Left renal pelvis (tissue), 4 donors: ENCODE results near the gene LRRC3. TPM values are rescaled to one million over a fixed set of nuclear protein-coding genes. Genes with fewer than 3 reads are reported as not detected.

Experiments
- DNase-seq, 4 donors: peaks; one replicate each; pipeline ENCODE4 v3.0.0-alpha.2; 2013; ENCODE audit warnings: low read depth in 4 of 4, low spot score in 3 of 4
- polyA plus RNA-seq, 4 donors: library from polyadenylated mRNA; unstranded; fragments of 120-200 nt; gene quantifications; one replicate each; pipeline ENCODE4 v1.2.1, GENCODE V29; 2013; ENCODE audit not compliant: insufficient read length in 4 of 4

Gene LRRC3
- polyA plus RNA-seq, 4 donors = 4.3 to 6.6 (median 4.6) TPM

GRCh38 chr21:44437696-44438431 is 17.4 kb upstream of the LRRC3 start:
- no peak for DNase-seq

- DNase-seq = no peak
These were observed 16.6 kb upstream of the LRRC3 start for GRCh38 chr21:44438531-44439210.

GRCh38 chr21:44439211-44439600 is 16.1 kb upstream of the LRRC3 start:
- no peak for DNase-seq

DNA sequence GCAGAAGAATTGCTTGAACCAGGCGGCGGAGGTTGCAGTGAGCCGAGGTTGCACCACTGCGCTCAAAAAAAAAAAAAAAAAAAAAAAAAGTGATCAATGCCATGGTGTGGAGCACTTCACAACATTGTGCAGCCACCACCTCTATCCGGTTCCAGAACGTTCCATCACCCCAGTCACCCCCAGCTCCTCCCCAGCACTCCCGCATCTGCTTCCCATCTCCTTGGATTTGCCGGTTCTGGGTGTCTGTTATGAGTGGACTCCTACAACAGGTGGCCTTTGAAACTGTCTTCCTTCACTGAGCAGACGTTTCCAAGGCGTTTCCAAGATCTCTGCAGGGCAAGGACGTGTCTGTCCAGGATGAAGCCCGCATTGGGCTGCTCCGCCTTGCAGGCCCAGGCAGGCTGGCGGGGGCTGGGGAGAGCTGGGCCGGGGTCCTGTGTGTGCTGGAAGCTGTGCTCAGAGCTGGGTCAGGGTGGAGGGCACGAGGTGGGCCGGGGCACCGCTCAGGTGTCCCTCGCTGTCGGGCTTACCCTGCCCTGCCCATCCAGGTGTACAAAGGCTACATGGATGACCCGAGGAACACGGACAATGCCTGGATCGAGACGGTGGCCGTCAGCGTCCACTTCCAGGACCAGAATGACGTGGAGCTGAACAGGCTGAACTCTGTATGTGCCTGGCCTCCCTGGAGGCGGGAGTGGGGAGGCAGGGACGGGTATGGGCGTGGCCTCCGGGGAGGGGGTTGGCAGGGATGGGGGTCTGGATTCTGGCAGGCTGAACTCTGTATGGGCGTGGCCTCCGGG is 14.9 kb upstream of the LRRC3 start:
- DNase-seq = no peak

GRCh38 chr21:44441041-44441400 is 14.3 kb upstream of the LRRC3 start:
- DNase-seq = no peak

DNA sequence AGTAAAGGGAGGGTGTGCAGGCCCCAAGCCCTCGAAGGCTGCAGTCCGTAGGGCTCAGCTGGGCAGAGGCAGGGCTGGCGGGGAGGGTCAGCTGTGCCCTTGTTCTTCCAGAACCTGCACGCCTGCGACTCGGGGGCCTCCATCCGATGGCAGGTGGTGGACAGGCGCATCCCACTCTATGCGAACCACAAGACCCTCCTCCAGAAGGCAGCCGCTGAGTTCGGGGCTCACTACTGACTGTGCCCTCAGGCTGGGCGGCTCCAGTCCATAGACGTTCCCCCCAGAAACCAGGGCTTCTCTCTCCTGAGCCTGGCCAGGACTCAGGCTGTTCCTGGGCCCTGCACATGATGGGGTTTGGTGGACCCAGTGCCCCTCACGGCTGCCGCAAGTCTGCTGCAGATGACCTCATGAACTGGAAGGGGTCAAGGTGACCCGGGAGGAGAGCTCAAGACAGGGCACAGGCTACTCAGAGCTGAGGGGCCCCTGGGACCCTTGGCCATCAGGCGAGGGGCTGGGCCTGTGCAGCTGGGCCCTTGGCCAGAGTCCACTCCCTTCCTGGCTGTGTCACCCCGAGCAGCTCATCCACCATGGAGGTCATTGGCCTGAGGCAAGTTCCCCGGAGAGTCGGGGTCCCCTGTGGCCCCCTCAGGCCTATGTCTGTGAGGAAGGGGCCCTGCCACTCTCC is 13.6 kb upstream of the LRRC3 start:
- DNase-seq = no peak

DNA sequence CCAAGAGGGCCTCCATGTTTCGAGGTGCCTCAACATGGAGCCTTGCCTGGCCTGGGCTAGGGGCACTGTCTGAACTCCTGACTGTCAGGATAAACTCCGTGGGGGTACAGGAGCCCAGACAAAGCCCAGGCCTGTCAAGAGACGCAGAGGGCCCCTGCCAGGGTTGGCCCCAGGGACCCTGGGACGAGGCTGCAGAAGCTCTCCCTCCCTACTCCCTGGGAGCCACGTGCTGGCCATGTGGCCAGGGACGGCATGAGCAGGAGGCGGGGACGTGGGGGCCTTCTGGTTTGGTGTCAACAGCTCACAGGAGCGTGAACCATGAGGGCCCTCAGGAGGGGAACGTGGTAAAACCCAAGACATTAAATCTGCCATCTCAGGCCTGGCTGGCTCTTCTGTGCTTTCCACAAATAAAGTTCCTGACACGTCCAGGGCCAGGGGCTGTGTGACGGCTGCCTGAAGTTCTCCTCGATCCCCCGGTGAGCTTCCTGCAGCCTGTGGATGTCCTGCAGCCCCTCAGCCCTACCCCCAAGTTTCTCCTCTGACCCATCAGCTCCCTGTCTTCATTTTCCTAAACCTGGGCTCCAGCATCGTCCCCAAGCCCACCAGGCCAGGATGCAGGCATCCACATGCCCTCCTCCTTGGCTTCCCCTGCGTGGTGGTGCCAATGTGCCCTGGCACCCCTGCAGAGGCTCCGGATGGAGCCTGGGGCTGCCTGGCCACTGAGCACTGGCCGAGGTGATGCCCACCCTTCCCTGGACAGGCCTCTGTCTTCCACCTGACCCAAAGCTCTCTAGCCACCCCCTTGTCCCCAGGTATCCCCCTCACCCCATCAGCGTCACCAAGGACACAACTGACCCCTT is 12.8 kb upstream of the LRRC3 start:
- no peak for DNase-seq

- DNase-seq = no peak
These were observed 11.9 kb upstream of the LRRC3 start for GRCh38 chr21:44443291-44443890.

DNA sequence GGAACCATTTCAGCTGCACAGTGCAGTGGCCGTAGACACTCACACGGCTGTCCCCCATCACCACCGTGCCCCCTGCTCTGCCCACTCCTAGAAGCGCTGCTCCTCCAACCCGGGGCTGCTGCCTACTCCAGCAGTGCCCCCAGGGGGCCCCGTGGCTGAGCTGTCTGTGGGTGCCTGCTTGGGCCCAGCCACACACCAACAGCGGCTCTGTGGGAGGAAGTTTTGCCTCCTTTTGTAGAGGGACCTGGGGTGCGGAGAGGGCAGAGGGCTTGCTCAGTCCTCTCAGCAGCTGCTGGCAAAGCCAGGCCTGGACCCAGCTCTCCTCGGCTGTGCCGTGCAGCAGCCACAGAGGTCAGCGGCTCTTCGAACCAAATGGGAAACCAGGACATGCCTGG is 11.4 kb upstream of the LRRC3 start:
- no peak for DNase-seq

DNA sequence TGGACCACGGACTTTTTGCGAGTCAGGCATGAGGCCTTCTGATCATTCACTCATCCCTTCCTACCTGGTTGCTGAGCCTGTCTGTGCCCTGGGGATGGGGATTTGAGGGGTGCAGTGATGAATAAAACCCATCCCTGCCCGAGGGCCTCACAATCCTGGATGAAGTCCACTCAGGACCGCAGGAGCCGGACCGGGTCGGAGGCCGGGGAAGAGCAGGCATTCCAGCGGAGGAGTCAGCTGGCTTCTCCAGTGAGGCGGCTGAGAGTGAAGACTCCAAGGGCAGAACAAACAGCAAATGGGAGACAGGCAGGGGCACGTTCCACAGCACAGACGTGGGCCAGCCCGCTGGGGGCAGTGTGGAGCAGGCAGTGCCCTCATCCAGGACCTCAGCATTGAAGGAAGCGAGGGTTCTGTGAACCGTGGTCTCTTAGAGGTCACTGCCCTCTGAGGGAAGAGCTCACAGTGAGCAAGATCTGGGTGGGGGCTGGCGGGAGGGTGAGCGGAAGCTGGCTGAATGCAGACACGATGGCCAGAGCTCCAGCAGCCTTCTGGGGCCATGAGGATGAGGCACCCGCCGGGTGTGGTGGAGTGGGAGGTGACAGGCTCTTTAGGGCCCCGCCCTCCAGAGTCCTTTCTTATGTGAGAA is 10.9 kb upstream of the LRRC3 start:
- DNase-seq = no peak

DNA sequence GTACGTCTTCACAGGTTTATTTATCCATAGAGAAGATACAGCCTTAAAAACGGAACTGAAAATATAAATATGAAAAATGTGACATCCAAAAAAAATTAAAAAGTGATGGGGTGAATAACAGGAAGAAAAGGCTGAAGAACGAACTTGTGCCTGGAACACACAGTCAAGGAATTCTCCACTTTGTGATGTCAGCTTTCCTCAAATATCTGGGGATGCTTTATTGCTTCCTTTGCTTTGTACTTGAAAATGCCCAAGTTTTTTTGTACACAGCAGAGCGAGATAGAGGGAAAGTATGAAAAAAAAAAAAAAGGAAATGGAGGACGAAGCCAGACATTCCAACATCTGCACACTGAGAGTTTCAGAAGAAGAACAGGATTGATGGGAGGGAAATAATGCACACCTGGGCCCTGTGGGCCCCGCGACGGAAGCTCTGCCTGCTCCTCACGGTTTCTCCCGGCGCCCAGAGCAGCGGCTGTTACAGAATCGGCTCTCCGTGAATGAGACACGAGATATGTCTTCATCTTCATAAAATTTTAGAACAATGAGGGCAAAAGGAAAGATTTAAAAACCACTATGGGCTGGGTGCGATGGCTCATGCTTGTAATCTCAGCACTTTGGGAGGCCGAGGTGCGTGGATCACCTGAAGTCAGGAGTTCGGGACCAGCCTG is 10.0 kb upstream of the LRRC3 start:
- DNase-seq = no peak

DNA sequence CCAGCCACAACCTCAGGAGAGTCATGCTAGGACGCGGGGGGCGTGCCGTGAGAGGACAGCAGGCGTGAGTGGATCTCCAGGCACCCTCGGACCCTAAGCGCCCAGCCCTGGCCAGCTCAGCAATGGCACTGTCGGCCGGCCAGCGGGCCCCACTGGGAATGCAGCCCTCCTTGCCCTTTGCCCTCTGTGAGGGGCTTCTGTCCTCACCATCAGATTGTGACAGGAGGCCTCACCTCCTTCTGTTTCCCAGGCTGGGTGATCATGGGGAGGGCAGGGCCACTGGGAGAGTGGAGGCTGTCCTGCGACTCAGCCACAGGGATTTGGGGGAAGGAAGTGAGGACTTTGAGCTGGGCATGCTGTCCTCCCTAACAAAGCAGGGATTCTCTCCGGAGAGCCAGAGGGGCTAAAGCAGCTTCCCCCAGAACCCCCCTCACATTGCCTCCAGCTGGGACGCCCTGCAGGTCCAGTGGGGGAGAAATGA is 6.6 kb upstream of the LRRC3 start:
- no peak for DNase-seq

DNA sequence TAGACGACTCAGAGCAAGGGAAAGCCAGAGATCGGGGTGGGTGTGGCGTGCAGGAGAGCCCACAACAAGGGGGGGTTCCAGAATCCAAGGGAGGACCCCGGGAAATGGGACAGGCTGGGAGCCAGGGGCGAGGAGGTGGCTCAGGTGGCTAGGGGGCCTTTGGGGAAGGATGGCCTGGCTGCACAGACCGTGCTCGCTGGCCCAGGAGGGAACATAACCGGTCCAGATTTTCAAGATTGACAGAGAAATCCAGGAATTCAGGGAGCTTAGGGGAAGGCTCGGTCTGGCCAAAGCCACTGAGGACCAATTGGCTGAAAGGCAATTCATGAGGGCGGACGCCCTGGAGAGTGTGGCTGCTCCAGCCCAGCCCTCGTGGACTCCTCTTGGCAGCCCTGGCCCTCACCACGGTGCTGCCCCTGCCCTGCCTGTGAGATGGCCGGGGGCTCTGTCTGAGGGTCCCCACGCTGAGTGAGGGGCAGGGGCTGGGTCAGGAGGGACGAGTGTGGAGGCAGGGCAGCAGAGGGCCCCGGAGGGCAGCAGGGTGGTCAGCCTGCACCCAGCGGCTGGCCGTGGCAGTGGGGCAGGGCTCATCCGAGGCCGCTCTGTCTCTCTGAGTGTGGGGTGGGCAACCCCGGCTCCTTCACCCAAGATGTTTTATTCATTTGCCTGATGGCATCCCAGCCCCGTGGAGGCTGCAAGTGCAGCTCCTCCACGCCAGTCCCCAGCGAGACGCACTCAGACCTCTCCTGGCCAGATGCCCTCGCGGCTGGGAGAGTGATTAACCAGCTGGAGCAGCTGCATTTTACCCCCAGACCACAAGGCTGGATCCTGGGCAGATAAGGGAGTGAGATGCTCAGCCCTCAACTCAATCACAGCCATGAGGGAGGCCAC is 5.6 kb upstream of the LRRC3 start:
- no peak for DNase-seq

- no peak for DNase-seq
These were observed 4.9 kb upstream of the LRRC3 start for GRCh38 chr21:44450402-44450801.

DNA sequence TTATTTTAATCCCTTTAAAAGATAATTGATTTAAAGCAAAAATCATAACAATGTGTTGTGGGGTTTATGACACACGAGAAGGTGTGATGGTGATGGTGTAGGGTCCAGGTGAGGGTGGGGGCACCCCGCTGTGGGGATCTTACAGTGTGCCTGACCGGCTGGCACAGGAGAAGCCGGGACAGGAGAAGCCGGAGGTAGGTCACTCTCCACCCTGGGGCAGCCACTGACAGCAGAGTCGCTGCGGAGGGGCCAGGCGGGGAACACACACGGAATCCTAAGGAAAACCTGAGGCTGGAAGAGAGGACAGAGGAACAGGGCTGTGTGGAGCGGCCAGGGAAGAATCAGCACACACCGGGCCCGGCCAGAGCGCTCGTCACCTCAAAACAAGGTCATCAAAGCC is 4.3 kb upstream of the LRRC3 start:
- DNase-seq = no peak

GRCh38 chr21:44453120-44453519 is 2.2 kb upstream of the LRRC3 start:
- DNase-seq = no peak

DNA sequence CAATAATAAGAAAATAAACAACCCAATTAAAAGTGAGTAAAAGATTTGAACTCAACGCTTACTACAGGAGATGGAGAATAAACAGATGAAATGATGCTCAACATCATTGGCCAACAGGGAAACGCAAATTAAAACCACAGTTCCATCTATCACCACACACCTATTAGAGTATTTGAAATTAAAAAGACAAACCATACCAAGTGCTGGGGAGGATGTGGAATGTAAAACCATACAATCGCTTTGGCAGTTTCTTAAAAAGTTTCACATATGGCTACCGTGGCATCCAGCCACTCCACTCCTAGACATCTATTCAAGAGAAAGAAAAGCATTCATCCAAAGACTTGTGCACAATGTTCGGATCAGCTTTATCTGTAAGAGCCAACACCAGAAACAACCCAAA is 1.3 kb upstream of the LRRC3 start:
- DNase-seq = no peak
